ENCODE results near the gene SCYGR8.

DNA sequence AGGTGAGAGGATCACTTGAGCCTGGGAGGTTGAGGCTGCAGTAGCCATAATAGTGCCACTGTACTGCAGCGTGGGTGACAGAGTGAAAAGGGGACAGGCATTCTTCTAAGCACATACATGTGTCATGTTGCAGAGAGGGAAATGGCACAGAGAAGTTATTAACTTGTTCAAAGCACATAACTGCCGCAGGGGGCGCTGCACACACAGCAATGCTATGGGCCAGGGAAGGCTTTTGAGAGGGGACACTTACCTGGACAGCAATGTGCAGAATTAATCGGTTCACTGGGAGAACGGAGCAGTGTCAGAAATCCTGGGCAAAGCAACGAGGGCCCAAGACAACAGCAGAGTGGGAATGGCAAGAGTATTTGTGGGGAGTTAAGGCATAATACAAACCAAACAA lies 2.4 kb downstream of the SCYGR8 start:
- TF ChIP-seq POLR2A (IDR thresholded peaks at IDR 0.05) = no peak
- TF ChIP-seq CTCF (IDR thresholded peaks at IDR 0.05 in 4 of 5, conservative IDR thresholded peaks at IDR 0.05 in 1 of 5) = no peak
